ENCODE data around the gene CLEC2L.

GRCh38 chr7:139500770-139501138 is 22.7 kb upstream of the CLEC2L start:
- TF ChIP-seq CTCF (conservative IDR thresholded peaks at IDR 0.05 in 1 of 2, IDR thresholded peaks at IDR 0.05 in 1 of 2; ENCODE audit: low read depth in 1 of 2, low read length in 2 of 2) (no peak), EZH2 (IDR thresholded peaks at IDR 0.05; ENCODE audit: low read length, missing control alignments) (no peak)
